WTC11 (cell line): ENCODE data around the gene THY1. TPM values are rescaled to one million over a fixed set of nuclear protein-coding genes. Genes with fewer than 3 reads are reported as not detected.

Source experiments
- ATAC-seq: fragments of 200-7000 bp; cut with Tn5 transposase; 2 replicates; pipeline ENCODE4 v1.10.0; 2021; ENCODE audit warnings: mild to moderate bottlenecking, moderate library complexity
- Bru-seq: library from RNA; stranded (reverse); fragments of 400-500 nt; gene quantifications from one replicate; lab custom pipeline; 2021; lab: Mats Ljungman, UMichigan
- CTCF ChIA-PET: fragments of 300-600 bp; sonication (Branson Sonifier 250); formaldehyde crosslinking; loops from one replicate; lab custom pipeline; 2021; ENCODE audit warnings: antibody characterized with exemption; lab: Charles Lee
- POLR2A ChIA-PET: fragments of 350-600 bp; sonication (Branson Sonifier 250); formaldehyde crosslinking; loops from one replicate; lab custom pipeline; 2021; ENCODE audit warnings: antibody characterized with exemption; lab: Charles Lee
- DNase-seq: peaks from one replicate; pipeline ENCODE4 v3.0.0; 2021; ENCODE audit warnings: low spot score
- H3K27ac Mint-ChIP-seq: 2 replicates; pipeline ENCODE4 v1.8.0; 2021; ENCODE audit warnings: mixed read lengths
- H3K27me3 Mint-ChIP-seq: 2 replicates; pipeline ENCODE4 v1.8.0; 2021; ENCODE audit warnings: low read depth, mild to moderate bottlenecking, moderate library complexity, mixed read lengths
- H3K36me3 Mint-ChIP-seq: 2 replicates; pipeline ENCODE4 v1.8.0; 2021; ENCODE audit warnings: mixed read lengths
- H3K4me1 Mint-ChIP-seq: 2 replicates; pipeline ENCODE4 v1.8.0; 2022; ENCODE audit warnings: mixed read lengths
- H3K4me3 Mint-ChIP-seq: 2 replicates; pipeline ENCODE4 v1.8.0; 2021; ENCODE audit warnings: mild to moderate bottlenecking, moderate library complexity, mixed read lengths
- H3K9me3 Mint-ChIP-seq: 2 replicates; pipeline ENCODE4 v1.8.0; 2021; ENCODE audit warnings: mixed read lengths
- AFF4 ChIP-seq: sonication (generic); formaldehyde crosslinking; IDR thresholded peaks from 2 replicates; pipeline ENCODE4 v1.8.1; 2023; ENCODE audit warnings: mild to moderate bottlenecking, missing genetic modification reagents, borderline replicate concordance
- ATF3 ChIP-seq: sonication (generic); formaldehyde crosslinking; conservative IDR thresholded peaks from 2 replicates; pipeline ENCODE4 v1.8.1; 2022; ENCODE audit warnings: mild to moderate bottlenecking, missing genetic modification reagents
- ATF6 ChIP-seq: sonication (generic); formaldehyde crosslinking; IDR thresholded peaks from 2 replicates; pipeline ENCODE4 v1.8.1; 2023; ENCODE audit warnings: mild to moderate bottlenecking, missing genetic modification reagents
- CREB1 ChIP-seq: sonication (generic); formaldehyde crosslinking; IDR thresholded peaks from 2 replicates; pipeline ENCODE4 v1.8.0; 2023; ENCODE audit warnings: mild to moderate bottlenecking, missing genetic modification reagents
- ELF4 ChIP-seq: sonication (generic); formaldehyde crosslinking; IDR thresholded peaks from 2 replicates; pipeline ENCODE4 v1.8.1; 2022; ENCODE audit warnings: low read depth, mild to moderate bottlenecking, moderate library complexity, missing genetic modification reagents
- ESRRA ChIP-seq: sonication (generic); formaldehyde crosslinking; IDR thresholded peaks from 2 replicates; pipeline ENCODE4 v1.8.1; 2022; ENCODE audit warnings: mild to moderate bottlenecking, missing genetic modification reagents, borderline replicate concordance
- KAT7 ChIP-seq: sonication (generic); formaldehyde crosslinking; IDR thresholded peaks from 2 replicates; pipeline ENCODE4 v1.8.1; 2023; ENCODE audit warnings: missing genetic modification reagents, mild to moderate bottlenecking, borderline replicate concordance
- MYBL2 ChIP-seq: sonication (generic); formaldehyde crosslinking; IDR thresholded peaks from 2 replicates; pipeline ENCODE4 v1.8.1; 2023; ENCODE audit warnings: mild to moderate bottlenecking, moderate library complexity, missing genetic modification reagents
- NFE2L1 ChIP-seq: sonication (generic); formaldehyde crosslinking; IDR thresholded peaks from 2 replicates; pipeline ENCODE4 v1.8.1; 2023; ENCODE audit warnings: missing genetic modification reagents
- PRRX2 ChIP-seq: fragments of 250-450 bp; sonication (Bioruptor Pico); IDR thresholded peaks from 2 replicates; pipeline ENCODE4 v1.8.0; 2021; ENCODE audit warnings: mild to moderate bottlenecking
- RORB ChIP-seq: fragments of 250-450 bp; sonication (Bioruptor Pico); IDR thresholded peaks from 2 replicates; pipeline ENCODE4 v1.9.0; 2021; ENCODE audit warnings: mild to moderate bottlenecking
- SMAD3 ChIP-seq: sonication (generic); formaldehyde crosslinking; IDR thresholded peaks from 2 replicates; pipeline ENCODE4 v1.8.0; 2022; ENCODE audit warnings: missing genetic modification reagents, mild to moderate bottlenecking, borderline replicate concordance
- SMAD4 ChIP-seq: sonication (generic); formaldehyde crosslinking; IDR thresholded peaks from 2 replicates; pipeline ENCODE4 v1.8.0; 2022; ENCODE audit warnings: mild to moderate bottlenecking, missing genetic modification reagents
- SOX15 ChIP-seq: fragments of 250-450 bp; sonication (Bioruptor Pico); IDR thresholded peaks from 2 replicates; pipeline ENCODE4 v1.9.0; 2021; ENCODE audit warnings: mild to moderate bottlenecking
- TCF7 ChIP-seq: sonication (generic); formaldehyde crosslinking; IDR thresholded peaks from 2 replicates; pipeline ENCODE4 v1.8.0; 2022; ENCODE audit warnings: mild to moderate bottlenecking, low read depth, missing genetic modification reagents, moderate library complexity
- TP53 ChIP-seq: sonication (generic); formaldehyde crosslinking; IDR thresholded peaks from 2 replicates; pipeline ENCODE4 v1.8.1; 2023; ENCODE audit warnings: mild to moderate bottlenecking, missing genetic modification reagents
- ZNF219 ChIP-seq: sonication (generic); formaldehyde crosslinking; IDR thresholded peaks from 2 replicates; pipeline ENCODE4 v1.8.0; 2023; ENCODE audit warnings: missing genetic modification reagents, mild to moderate bottlenecking, borderline replicate concordance
- ZNF263 ChIP-seq: sonication (generic); formaldehyde crosslinking; IDR thresholded peaks from 2 replicates; pipeline ENCODE4 v1.8.1; 2022; ENCODE audit warnings: low read depth, mild to moderate bottlenecking, moderate library complexity, missing genetic modification reagents
- ZNF396 ChIP-seq: fragments of 250-450 bp; sonication (Bioruptor Pico); IDR thresholded peaks from 2 replicates; pipeline ENCODE4 v1.8.0; 2021; ENCODE audit warnings: mild to moderate bottlenecking, moderate library complexity, borderline replicate concordance
- ZNF416 ChIP-seq: fragments of 250-450 bp; sonication (Bioruptor Pico); IDR thresholded peaks from 2 replicates; pipeline ENCODE4 v1.9.0; 2021; ENCODE audit warnings: mild to moderate bottlenecking, inconsistent platforms
- long read RNA-seq, 3 experiments: library from RNA in 1 of 3; library from capped mRNA in 1 of 3; library from polyadenylated mRNA in 1 of 3; unstranded in 2 of 3; stranded (forward) in 1 of 3; transcript quantifications; one replicate each; pipeline ENCODE4 v2.0.0, GENCODE V29; 2021
- total RNA-seq: library from RNA; stranded (reverse); gene quantifications from 3 replicates; pipeline ENCODE4 v1.2.3, GENCODE V29; 2021
- TF ChIP-seq, protein P1 (sequence below): sonication (generic); formaldehyde crosslinking; IDR thresholded peaks from 2 replicates; pipeline ENCODE4 v1.8.0; 2023; ENCODE audit warnings: mild to moderate bottlenecking, missing genetic modification reagents
- TF ChIP-seq, protein P2 (sequence below): sonication (generic); formaldehyde crosslinking; IDR thresholded peaks from 2 replicates; pipeline ENCODE4 v1.8.1; 2022; ENCODE audit warnings: mild to moderate bottlenecking, missing genetic modification reagents, moderate library complexity, borderline replicate concordance
- TF ChIP-seq, protein P3 (sequence below): sonication (generic); formaldehyde crosslinking; IDR thresholded peaks from 2 replicates; pipeline ENCODE4 v1.8.1; 2022; ENCODE audit warnings: mild to moderate bottlenecking, moderate library complexity, missing genetic modification reagents

The THY1 gene
- 325 to 376 TPM (median 365 TPM) in 3 replicates for total RNA-seq
- percentile 96 among the genes with signal in this experiment for Bru-seq, nascent RNA
- long read RNA-seq, experiment 1, transcript THY1-201 (4 exons, 3,556 nt): major isoform, 1,008 of 1,181 reads
- long read RNA-seq, experiment 1, transcript THY1-207 (4 exons, 602 nt): minor isoform, 16 of 1,181 reads
- long read RNA-seq, experiment 1, transcript THY1-205 (4 exons, 897 nt): minor isoform, 8 of 1,181 reads
- long read RNA-seq, experiment 1, transcript THY1-210 (1 exons, 2,427 nt): minor isoform, 5 of 1,181 reads
- long read RNA-seq, experiment 1, partial matches to known transcripts: 50 of 1,181 reads
- long read RNA-seq, experiment 1, other reads (novel, unspliced or antisense): 87 of 1,181 reads
- long read RNA-seq, experiment 2, transcript THY1-205 (4 exons, 897 nt): minor isoform, 12 of 687 reads
- long read RNA-seq, experiment 2, transcript THY1-201 (4 exons, 3,556 nt): major isoform, 405 of 687 reads
- long read RNA-seq, experiment 2, transcript THY1-210 (1 exons, 2,427 nt): minor isoform, 7 of 687 reads
- long read RNA-seq, experiment 2, partial matches to known transcripts: 108 of 687 reads
- long read RNA-seq, experiment 2, other reads (novel, unspliced or antisense): 150 of 687 reads
- long read RNA-seq, experiment 3, transcript THY1-210 (1 exons, 2,427 nt): minor isoform, 14 of 596 reads
- long read RNA-seq, experiment 3, transcript THY1-207 (4 exons, 602 nt): minor isoform, 14 of 596 reads
- long read RNA-seq, experiment 3, transcript THY1-201 (4 exons, 3,556 nt): major isoform, 529 of 596 reads
- long read RNA-seq, experiment 3, partial matches to known transcripts: 9 of 596 reads
- long read RNA-seq, experiment 3, other reads (novel, unspliced or antisense): 24 of 596 reads

DNA sequence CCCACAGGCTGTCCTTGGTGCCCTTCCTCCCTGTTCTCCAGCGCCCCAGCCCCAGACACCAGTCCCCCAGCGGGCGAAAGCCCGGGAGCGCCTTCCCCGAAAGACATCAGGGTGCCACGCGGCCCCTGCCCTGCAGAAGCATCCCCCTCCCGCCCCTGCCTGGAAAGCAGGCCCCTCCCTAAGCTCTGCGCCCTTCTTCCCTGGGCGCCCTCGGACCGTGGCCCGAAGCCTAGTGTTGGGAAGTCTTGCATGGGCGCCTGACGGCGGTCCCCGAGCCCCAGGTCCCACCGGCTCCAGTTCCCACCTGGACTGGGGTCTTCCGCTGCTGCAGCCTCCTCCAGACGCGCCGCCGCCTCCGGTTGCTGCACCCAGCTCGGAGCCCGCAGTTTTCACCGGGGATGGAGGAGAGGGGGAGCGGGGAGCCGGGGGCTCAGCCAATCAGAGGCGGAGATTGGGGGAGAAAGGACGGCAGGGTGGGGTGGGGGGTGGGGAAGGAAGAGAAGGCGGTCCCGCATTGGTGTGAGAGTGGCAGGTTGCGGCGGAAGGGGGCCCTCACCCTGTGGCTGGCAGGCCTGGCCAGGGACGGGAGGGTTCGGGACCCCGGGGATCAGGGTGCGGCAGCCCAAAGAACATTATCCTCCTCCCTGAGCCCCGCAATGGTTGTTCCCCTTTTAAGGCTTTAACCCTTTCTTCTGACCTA lies at the start of gene THY1:
Gene THY1, minus strand, starts transcription at position 364 of the 700 bp plus-strand sequence. CDS start 2,267 bp downstream, outside the sequence.
- Mint-ChIP-seq H3K27ac (peak within 1 kb of the TSS; percentile 92), H3K4me1 (peaks cover 77% of the 10 kb centered on the region), H3K36me3 (peaks cover 35% of the 10 kb centered on the region), H3K9me3 (no peaks in the 10 kb centered on the region), H3K4me3 (peak within 1 kb of the TSS; percentile 96), H3K27me3 (no peaks in the 10 kb centered on the region)
- DNase-seq (peak; percentile 76), ATAC-seq (peak; percentile 46)
- ChIA-PET POLR2A (interaction anchor here (0.5 to 2.4 kb wide), 7 partner anchors 9 to 454 kb away, joined by 3 to 12 read pairs (median 3); no protein-coding TSS in a partner anchor), CTCF (interaction anchor here (0.5 to 3.6 kb wide), 12 partner anchors 10 to 608 kb away, joined by 3 to 19 read pairs (median 6); partner anchors contain the start of genes C1QTNF5 and USP2)
- TF ChIP-seq SMAD4 (CRISPR knock-in tag): no peak
- peak; percentile 35; the same call in 1 of the 2 replicates for TF ChIP-seq SMAD3 (CRISPR knock-in tag)
- TF ChIP-seq TCF7 (CRISPR knock-in tag): no peak
- TF ChIP-seq NFE2L1 (CRISPR knock-in tag): no peak
- TF ChIP-seq, protein P1, sequence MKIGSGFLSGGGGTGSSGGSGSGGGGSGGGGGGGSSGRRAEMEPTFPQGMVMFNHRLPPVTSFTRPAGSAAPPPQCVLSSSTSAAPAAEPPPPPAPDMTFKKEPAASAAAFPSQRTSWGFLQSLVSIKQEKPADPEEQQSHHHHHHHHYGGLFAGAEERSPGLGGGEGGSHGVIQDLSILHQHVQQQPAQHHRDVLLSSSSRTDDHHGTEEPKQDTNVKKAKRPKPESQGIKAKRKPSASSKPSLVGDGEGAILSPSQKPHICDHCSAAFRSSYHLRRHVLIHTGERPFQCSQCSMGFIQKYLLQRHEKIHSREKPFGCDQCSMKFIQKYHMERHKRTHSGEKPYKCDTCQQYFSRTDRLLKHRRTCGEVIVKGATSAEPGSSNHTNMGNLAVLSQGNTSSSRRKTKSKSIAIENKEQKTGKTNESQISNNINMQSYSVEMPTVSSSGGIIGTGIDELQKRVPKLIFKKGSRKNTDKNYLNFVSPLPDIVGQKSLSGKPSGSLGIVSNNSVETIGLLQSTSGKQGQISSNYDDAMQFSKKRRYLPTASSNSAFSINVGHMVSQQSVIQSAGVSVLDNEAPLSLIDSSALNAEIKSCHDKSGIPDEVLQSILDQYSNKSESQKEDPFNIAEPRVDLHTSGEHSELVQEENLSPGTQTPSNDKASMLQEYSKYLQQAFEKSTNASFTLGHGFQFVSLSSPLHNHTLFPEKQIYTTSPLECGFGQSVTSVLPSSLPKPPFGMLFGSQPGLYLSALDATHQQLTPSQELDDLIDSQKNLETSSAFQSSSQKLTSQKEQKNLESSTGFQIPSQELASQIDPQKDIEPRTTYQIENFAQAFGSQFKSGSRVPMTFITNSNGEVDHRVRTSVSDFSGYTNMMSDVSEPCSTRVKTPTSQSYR (CRISPR knock-in tag): peak; percentile 54
- TF ChIP-seq ESRRA: no peak
- peak; percentile 60; the same call in 1 of the 2 replicates for TF ChIP-seq MYBL2 (CRISPR knock-in tag)
- no peak for TF ChIP-seq RORB (CRISPR knock-in tag)
- no peak for TF ChIP-seq ATF3
- no peak for TF ChIP-seq KAT7
- 0 out of 2 replicates have a peak, but pooled peaks have one; percentile 20 for TF ChIP-seq TP53 (CRISPR knock-in tag)
- TF ChIP-seq, protein P2, sequence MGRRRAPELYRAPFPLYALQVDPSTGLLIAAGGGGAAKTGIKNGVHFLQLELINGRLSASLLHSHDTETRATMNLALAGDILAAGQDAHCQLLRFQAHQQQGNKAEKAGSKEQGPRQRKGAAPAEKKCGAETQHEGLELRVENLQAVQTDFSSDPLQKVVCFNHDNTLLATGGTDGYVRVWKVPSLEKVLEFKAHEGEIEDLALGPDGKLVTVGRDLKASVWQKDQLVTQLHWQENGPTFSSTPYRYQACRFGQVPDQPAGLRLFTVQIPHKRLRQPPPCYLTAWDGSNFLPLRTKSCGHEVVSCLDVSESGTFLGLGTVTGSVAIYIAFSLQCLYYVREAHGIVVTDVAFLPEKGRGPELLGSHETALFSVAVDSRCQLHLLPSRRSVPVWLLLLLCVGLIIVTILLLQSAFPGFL (CRISPR knock-in tag): no peak
- TF ChIP-seq ZNF396 (CRISPR knock-in tag): no peak
- no peak for TF ChIP-seq PRRX2 (CRISPR knock-in tag)
- no peak for TF ChIP-seq ZNF219 (CRISPR knock-in tag)
- no peak for TF ChIP-seq SOX15 (CRISPR knock-in tag)
- no peak for TF ChIP-seq ZNF263 (CRISPR knock-in tag)
- TF ChIP-seq, protein P3, sequence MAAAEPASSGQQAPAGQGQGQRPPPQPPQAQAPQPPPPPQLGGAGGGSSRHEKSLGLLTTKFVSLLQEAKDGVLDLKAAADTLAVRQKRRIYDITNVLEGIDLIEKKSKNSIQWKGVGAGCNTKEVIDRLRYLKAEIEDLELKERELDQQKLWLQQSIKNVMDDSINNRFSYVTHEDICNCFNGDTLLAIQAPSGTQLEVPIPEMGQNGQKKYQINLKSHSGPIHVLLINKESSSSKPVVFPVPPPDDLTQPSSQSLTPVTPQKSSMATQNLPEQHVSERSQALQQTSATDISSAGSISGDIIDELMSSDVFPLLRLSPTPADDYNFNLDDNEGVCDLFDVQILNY: no peak; the same call in 1 of the 2 replicates
- TF ChIP-seq CREB1 (CRISPR knock-in tag): 0 out of 2 replicates have a peak, but pooled peaks have one; percentile 16
- TF ChIP-seq ELF4 (CRISPR knock-in tag): no peak
- no peak for TF ChIP-seq ZNF416 (CRISPR knock-in tag)
- no peak for TF ChIP-seq ATF6
- no peak for TF ChIP-seq AFF4
